Mammary epithelial cell (primary cell): ENCODE results near the gene SNX19.

Experiments used
- EZH2 ChIP-seq: IDR thresholded peaks from 2 replicates; pipeline ENCODE4 v1.6.1; 2012; ENCODE audit warnings: low read length, inconsistent platforms, borderline replicate concordance
- TF ChIP-seq, protein P1 (sequence below), 2 donors: IDR thresholded peaks in 1 of 2; conservative IDR thresholded peaks in 1 of 2; 2 replicates each; pipeline ENCODE4 v1.5.1; 2011 to 2012; ENCODE audit warnings: inconsistent platforms in 2 of 2, low read length in 2 of 2, mild to moderate bottlenecking in 2 of 2, control low read depth in 1 of 2, low read depth in 1 of 2; ENCODE audit not compliant: insufficient read depth in 1 of 2; ENCODE audit errors: extremely low read depth in 1 of 2

DNA sequence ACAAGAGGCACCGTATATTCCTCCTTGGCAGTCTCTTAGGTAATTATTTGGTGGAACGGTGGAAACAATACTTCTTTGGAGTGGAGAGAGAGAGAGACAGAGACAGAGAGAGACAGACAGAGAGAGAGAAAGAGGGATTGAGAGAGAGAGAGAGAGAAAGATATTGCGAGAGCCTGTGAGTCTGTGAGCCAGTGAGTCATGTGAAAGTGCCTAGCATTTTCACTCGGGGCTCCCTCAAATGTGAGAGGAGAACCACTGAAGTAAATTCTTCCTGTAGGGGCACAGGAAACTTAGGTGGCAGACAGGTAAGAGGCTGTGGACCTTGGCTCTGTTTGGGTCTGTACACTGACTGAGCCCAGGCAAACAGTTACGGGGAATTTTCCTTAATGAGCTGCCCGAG is 31.6 kb upstream of the SNX19 start:
- TF ChIP-seq, protein P1, sequence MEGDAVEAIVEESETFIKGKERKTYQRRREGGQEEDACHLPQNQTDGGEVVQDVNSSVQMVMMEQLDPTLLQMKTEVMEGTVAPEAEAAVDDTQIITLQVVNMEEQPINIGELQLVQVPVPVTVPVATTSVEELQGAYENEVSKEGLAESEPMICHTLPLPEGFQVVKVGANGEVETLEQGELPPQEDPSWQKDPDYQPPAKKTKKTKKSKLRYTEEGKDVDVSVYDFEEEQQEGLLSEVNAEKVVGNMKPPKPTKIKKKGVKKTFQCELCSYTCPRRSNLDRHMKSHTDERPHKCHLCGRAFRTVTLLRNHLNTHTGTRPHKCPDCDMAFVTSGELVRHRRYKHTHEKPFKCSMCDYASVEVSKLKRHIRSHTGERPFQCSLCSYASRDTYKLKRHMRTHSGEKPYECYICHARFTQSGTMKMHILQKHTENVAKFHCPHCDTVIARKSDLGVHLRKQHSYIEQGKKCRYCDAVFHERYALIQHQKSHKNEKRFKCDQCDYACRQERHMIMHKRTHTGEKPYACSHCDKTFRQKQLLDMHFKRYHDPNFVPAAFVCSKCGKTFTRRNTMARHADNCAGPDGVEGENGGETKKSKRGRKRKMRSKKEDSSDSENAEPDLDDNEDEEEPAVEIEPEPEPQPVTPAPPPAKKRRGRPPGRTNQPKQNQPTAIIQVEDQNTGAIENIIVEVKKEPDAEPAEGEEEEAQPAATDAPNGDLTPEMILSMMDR (conservative IDR thresholded peaks at IDR 0.05 in 1 of 2, IDR thresholded peaks at IDR 0.05 in 1 of 2; ENCODE audit: extremely low read depth in 1 of 2, insufficient read depth in 1 of 2, low read depth in 1 of 2, low read length in 2 of 2): no peak
- no peak for TF ChIP-seq EZH2
